Neural cell (in vitro differentiated cells): ENCODE data around the gene ITGB7. TPM values are rescaled to one million over a fixed set of nuclear protein-coding genes. Genes with fewer than 3 reads are reported as not detected.

ENCODE experiments used
- H2AFZ ChIP-seq: fragments of 200-600, 300-800 bp; sonication (generic), shearing (Covaris generic); 2 replicates; pipeline ENCODE4 v1.6.0; 2014; ENCODE audit warnings: low read depth, mild to moderate bottlenecking, antibody characterized with exemption, low read length, moderate library complexity
- H3F3A ChIP-seq: fragments of 200-600 bp; shearing (Covaris generic); 2 replicates; pipeline ENCODE4 v1.6.1; 2016; ENCODE audit warnings: mild to moderate bottlenecking, moderate library complexity, mixed read lengths, antibody characterized with exemption, low read length; ENCODE audit not compliant: insufficient read depth, poor library complexity, severe bottlenecking
- H3K27ac ChIP-seq: fragments of 200-600, 300-800 bp; sonication (generic), shearing (Covaris generic); 2 replicates; pipeline ENCODE4 v1.5.1; 2014; ENCODE audit warnings: mild to moderate bottlenecking, low read length, moderate library complexity
- H3K27me3 ChIP-seq: fragments of 300-800, 200-600 bp; sonication (generic), shearing (Covaris generic); 2 replicates; pipeline ENCODE4 v1.6.0; 2014; ENCODE audit warnings: mild to moderate bottlenecking, low read depth, low read length, moderate library complexity; ENCODE audit not compliant: insufficient read depth
- H3K36me3 ChIP-seq: fragments of 300-800, 200-600 bp; sonication (generic), shearing (Covaris generic); 2 replicates; pipeline ENCODE4 v1.5.1; 2014; ENCODE audit warnings: mild to moderate bottlenecking, antibody characterized with exemption, low read length, moderate library complexity; ENCODE audit not compliant: insufficient read depth
- H3K4me2 ChIP-seq: fragments of 300-800, 200-600 bp; sonication (generic), shearing (Covaris generic); 2 replicates; pipeline ENCODE4 v1.6.0; 2014; ENCODE audit warnings: mild to moderate bottlenecking, low read length
- H3K4me3 ChIP-seq: fragments of 300-800, 200-600 bp; sonication (generic), shearing (Covaris generic); 2 replicates; pipeline ENCODE4 v1.5.1; 2014; ENCODE audit warnings: mild to moderate bottlenecking, low read length, moderate library complexity
- H3K79me2 ChIP-seq: fragments of 200-600 bp; shearing (Covaris generic); replicated peaks from 2 replicates; pipeline ENCODE4 v1.6.0; 2014; ENCODE audit warnings: mild to moderate bottlenecking, low read length, moderate library complexity; ENCODE audit not compliant: insufficient read depth
- H3K9ac ChIP-seq: fragments of 300-800, 200-600 bp; sonication (generic), shearing (Covaris generic); 2 replicates; pipeline ENCODE4 v1.6.1; 2016; ENCODE audit warnings: mild to moderate bottlenecking, low read length, mixed read lengths
- H3K9me2 ChIP-seq: fragments of 200-600 bp; shearing (Covaris generic); 2 replicates; pipeline ENCODE4 v1.6.1; 2016; ENCODE audit warnings: mild to moderate bottlenecking, low read length, mixed read lengths; ENCODE audit not compliant: insufficient read depth
- H3K9me3 ChIP-seq: fragments of 200-600, 300-800 bp; sonication (generic), shearing (Covaris generic); 2 replicates; pipeline ENCODE4 v1.6.1; 2016; ENCODE audit warnings: mild to moderate bottlenecking, mixed run types, low read length, moderate library complexity, mixed read lengths
- H4K20me1 ChIP-seq: fragments of 200-600 bp; shearing (Covaris generic); 2 replicates; pipeline ENCODE4 v1.6.1; 2016; ENCODE audit warnings: mild to moderate bottlenecking, mixed run types; ENCODE audit not compliant: insufficient read depth
- EP300 ChIP-seq: fragments of 450-650 bp; conservative IDR thresholded peaks from 2 replicates; pipeline ENCODE4 v1.6.1; 2014; ENCODE audit warnings: antibody characterized with exemption, mild to moderate bottlenecking, moderate library complexity; ENCODE audit not compliant: poor library complexity, severe bottlenecking
- EZH2 ChIP-seq: fragments of 200-600, 300-800 bp; shearing (Covaris generic), sonication (generic); IDR thresholded peaks from 2 replicates; pipeline ENCODE4 v1.6.1; 2014; ENCODE audit warnings: antibody characterized with exemption, low read length, borderline replicate concordance, mild to moderate bottlenecking; ENCODE audit not compliant: insufficient read depth, poor library complexity, severe bottlenecking
- MXI1 ChIP-seq: fragments of 450-650 bp; conservative IDR thresholded peaks from 2 replicates; pipeline ENCODE4 v1.6.1; 2014; ENCODE audit warnings: antibody characterized with exemption, mild to moderate bottlenecking; ENCODE audit not compliant: poor library complexity, severe bottlenecking
- POLR2AphosphoS5 ChIP-seq: IDR thresholded peaks from 2 replicates; pipeline ENCODE4 v1.6.1; 2012
- RAD21 ChIP-seq: fragments of 450-650 bp; conservative IDR thresholded peaks from 2 replicates; pipeline ENCODE4 v1.6.1; 2014; ENCODE audit warnings: antibody characterized with exemption, mild to moderate bottlenecking, moderate library complexity
- SMC3 ChIP-seq: fragments of 450-650 bp; conservative IDR thresholded peaks from 2 replicates; pipeline ENCODE4 v1.6.1; 2014; ENCODE audit warnings: antibody characterized with exemption, mild to moderate bottlenecking, moderate library complexity; ENCODE audit not compliant: poor library complexity
- TAF1 ChIP-seq: IDR thresholded peaks from 2 replicates; pipeline ENCODE4 v1.6.1; 2012; ENCODE audit warnings: low read depth
- polyA plus RNA-seq: library from polyadenylated mRNA; depleted of rRNA; stranded (reverse); fragments of >200 nt; gene quantifications from 2 replicates; pipeline ENCODE4 v1.2.3, GENCODE V29; 2014
- TF ChIP-seq, protein P1 (sequence below): fragments of 450-650 bp; IDR thresholded peaks from 2 replicates; pipeline ENCODE4 v1.5.1; 2014; ENCODE audit warnings: antibody characterized with exemption, mild to moderate bottlenecking, moderate library complexity; ENCODE audit not compliant: poor library complexity, severe bottlenecking
- TF ChIP-seq, protein P2 (sequence below): IDR thresholded peaks from 2 replicates; pipeline ENCODE4 v1.6.1; 2012; ENCODE audit warnings: borderline replicate concordance

ITGB7 gene
- polyA plus RNA-seq, 1 donor from 2014 or later, result not detected

DNA sequence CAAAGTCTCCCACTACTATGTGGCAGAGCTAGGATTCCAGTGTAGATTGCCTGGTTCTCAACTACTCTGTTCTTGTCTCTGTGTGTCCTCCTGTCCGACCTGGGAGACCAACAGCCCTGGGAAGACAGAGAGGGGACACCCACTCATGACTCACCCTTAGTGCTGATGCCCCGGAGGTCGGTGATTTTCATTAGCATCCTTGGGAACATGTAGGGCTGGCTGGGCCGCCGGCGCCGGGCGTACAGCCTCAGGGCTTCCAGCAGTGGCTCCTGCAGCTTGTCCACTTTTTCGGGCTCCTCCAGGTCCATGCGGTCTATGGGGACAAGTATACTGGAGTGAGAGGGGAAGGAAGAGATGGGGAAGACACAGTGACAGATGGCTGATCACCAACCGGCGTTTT is 5.9 kb upstream of the ITGB7 start:
- H3F3A ChIP-seq, result no peaks in the 10 kb centered on the region
- no peaks in the 10 kb centered on the region for H3K9me2 ChIP-seq
- no peak overlapping the region for H3K9ac ChIP-seq
- H3K27me3 ChIP-seq, result peaks cover under 1% of the 10 kb centered on the region
- H3K4me2 ChIP-seq, result no peak overlapping the region
- no peaks in the 10 kb centered on the region for H3K36me3 ChIP-seq
- H3K79me2 ChIP-seq, result no peaks in the 10 kb centered on the region
- no peak for TF ChIP-seq POLR2AphosphoS5
- no peak for TF ChIP-seq MXI1
- no peak for TF ChIP-seq RAD21
- no peak for TF ChIP-seq TAF1
- no peak for TF ChIP-seq EP300
- no peak for TF ChIP-seq SMC3
- TF ChIP-seq EZH2, result no peak
- TF ChIP-seq, protein P1, sequence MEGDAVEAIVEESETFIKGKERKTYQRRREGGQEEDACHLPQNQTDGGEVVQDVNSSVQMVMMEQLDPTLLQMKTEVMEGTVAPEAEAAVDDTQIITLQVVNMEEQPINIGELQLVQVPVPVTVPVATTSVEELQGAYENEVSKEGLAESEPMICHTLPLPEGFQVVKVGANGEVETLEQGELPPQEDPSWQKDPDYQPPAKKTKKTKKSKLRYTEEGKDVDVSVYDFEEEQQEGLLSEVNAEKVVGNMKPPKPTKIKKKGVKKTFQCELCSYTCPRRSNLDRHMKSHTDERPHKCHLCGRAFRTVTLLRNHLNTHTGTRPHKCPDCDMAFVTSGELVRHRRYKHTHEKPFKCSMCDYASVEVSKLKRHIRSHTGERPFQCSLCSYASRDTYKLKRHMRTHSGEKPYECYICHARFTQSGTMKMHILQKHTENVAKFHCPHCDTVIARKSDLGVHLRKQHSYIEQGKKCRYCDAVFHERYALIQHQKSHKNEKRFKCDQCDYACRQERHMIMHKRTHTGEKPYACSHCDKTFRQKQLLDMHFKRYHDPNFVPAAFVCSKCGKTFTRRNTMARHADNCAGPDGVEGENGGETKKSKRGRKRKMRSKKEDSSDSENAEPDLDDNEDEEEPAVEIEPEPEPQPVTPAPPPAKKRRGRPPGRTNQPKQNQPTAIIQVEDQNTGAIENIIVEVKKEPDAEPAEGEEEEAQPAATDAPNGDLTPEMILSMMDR, result no peak
- TF ChIP-seq, protein P2, sequence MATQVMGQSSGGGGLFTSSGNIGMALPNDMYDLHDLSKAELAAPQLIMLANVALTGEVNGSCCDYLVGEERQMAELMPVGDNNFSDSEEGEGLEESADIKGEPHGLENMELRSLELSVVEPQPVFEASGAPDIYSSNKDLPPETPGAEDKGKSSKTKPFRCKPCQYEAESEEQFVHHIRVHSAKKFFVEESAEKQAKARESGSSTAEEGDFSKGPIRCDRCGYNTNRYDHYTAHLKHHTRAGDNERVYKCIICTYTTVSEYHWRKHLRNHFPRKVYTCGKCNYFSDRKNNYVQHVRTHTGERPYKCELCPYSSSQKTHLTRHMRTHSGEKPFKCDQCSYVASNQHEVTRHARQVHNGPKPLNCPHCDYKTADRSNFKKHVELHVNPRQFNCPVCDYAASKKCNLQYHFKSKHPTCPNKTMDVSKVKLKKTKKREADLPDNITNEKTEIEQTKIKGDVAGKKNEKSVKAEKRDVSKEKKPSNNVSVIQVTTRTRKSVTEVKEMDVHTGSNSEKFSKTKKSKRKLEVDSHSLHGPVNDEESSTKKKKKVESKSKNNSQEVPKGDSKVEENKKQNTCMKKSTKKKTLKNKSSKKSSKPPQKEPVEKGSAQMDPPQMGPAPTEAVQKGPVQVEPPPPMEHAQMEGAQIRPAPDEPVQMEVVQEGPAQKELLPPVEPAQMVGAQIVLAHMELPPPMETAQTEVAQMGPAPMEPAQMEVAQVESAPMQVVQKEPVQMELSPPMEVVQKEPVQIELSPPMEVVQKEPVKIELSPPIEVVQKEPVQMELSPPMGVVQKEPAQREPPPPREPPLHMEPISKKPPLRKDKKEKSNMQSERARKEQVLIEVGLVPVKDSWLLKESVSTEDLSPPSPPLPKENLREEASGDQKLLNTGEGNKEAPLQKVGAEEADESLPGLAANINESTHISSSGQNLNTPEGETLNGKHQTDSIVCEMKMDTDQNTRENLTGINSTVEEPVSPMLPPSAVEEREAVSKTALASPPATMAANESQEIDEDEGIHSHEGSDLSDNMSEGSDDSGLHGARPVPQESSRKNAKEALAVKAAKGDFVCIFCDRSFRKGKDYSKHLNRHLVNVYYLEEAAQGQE, result no peak
- no peak overlapping the region for H2AFZ ChIP-seq
- H4K20me1 ChIP-seq, result no peaks in the 10 kb centered on the region
- H3K4me3 ChIP-seq, result no peak overlapping the region
- no peak overlapping the region for H3K27ac ChIP-seq
- no peaks in the 10 kb centered on the region for H3K9me3 ChIP-seq

DNA sequence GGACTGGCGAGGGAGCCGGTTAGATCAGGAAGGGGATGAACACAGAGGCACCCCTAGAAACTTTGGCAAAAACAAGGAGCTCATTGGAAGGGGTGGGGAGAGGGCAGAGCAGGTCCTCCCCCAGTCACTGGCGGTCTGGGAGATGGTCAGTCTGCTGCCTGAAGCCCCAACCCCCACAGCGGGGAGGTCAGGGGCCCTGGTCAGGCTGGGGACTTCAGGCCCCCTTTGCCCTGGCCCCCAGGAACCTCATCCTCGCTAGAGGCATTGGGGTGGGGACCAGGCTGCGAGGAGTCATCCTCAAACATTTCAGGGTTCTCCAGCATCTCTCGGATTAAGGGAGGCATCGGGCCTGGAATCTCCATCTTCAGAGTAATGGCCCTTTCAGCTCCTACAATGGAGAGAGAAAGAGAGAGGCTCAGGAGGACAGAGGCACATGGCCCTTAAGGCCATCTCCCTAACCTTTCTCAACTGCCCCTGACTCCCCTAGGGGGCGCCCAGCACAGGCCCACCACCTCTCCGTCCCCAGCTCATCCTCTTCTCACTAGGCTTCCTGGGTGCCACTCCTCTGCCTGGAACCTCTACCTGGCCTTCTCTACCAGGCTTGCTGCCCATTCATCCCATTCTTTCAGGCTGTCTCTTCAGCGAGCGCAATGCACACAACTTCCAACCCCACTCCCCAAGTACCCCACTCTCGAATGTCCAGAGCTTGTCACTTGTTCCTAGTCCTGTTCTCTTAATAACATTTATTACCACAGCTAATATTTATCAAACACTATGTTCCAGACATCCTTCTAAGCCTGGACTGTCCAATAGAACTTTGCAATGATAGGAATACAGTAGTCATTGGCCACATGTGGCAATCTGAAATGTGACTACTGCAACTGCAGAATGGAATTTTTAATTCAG is 4.7 kb upstream of the ITGB7 start:
- Histone ChIP-seq H3K9me3 (no peaks in the 10 kb centered on the region), H3K4me2 (no peak overlapping the region), H4K20me1 (no peaks in the 10 kb centered on the region), H2AFZ (no peak overlapping the region), H3K79me2 (no peaks in the 10 kb centered on the region), H3K9me2 (no peaks in the 10 kb centered on the region), H3K27me3 (no peaks in the 10 kb centered on the region), H3K4me3 (no peak overlapping the region), H3K9ac (no peak overlapping the region), H3K27ac (no peak overlapping the region), H3F3A (no peaks in the 10 kb centered on the region), H3K36me3 (no peaks in the 10 kb centered on the region)
- TF ChIP-seq, protein P1, result no peak
- TF ChIP-seq MXI1 (no peak), POLR2AphosphoS5 (no peak), TAF1 (no peak), RAD21 (no peak), EP300 (no peak), SMC3 (no peak)
